CD4-positive, alpha-beta T cell (primary cell): ENCODE measurements around the gene SCARB1. TPM values are rescaled to one million over a fixed set of nuclear protein-coding genes. Genes with fewer than 3 reads are reported as not detected.

Source experiments
- ATAC-seq: fragments of 200-7000 bp; cut with Tn5 transposase; one replicate; pipeline ENCODE4 v1.10.0; 2022; ENCODE audit warnings: mild to moderate bottlenecking; ENCODE audit not compliant: poor library complexity
- CTCF ChIA-PET: fragments of 350-600 bp; sonication (Branson Sonifier 250); formaldehyde crosslinking; loops from one replicate; lab custom pipeline; 2021; ENCODE audit warnings: antibody characterized with exemption, inconsistent platforms; lab: Charles Lee
- POLR2A ChIA-PET: fragments of 350-600 bp; sonication (Branson Sonifier 250); formaldehyde crosslinking; loops from one replicate; lab custom pipeline; 2021; ENCODE audit warnings: antibody characterized with exemption, inconsistent platforms; lab: Charles Lee
- DNase-seq, 14 experiments: peaks; one replicate each; pipeline ENCODE4 v3.0.0-alpha.2; 2013 to 2020; ENCODE audit warnings: mixed read lengths in 2 of 14
- H3K27ac ChIP-seq, 2 donors: one replicate each; pipeline versions ENCODE4 v1.5.1 to v1.7.0; 2013; ENCODE audit warnings: low read length in 2 of 2, low read depth in 1 of 2, mild to moderate bottlenecking in 1 of 2
- H3K27me3 ChIP-seq, 2 experiments: 1 replicate in 1 of 2; 2 replicates in 1 of 2; pipeline versions ENCODE4 v1.6.1 to v1.7.0; 2013; ENCODE audit warnings: low read length in 2 of 2, control low read depth in 1 of 2, mild to moderate bottlenecking in 1 of 2, moderate library complexity in 1 of 2; ENCODE audit not compliant: insufficient read depth in 2 of 2, control insufficient read depth in 1 of 2
- H3K36me3 ChIP-seq: one replicate; pipeline ENCODE4 v1.6.1; 2013; ENCODE audit warnings: low read length, control low read depth; ENCODE audit not compliant: insufficient read depth
- H3K4me1 ChIP-seq: one replicate; pipeline ENCODE4 v1.6.1; 2013; ENCODE audit warnings: low read length, control low read depth; ENCODE audit not compliant: insufficient read depth
- H3K4me3 ChIP-seq: one replicate; pipeline ENCODE4 v1.5.1; 2013; ENCODE audit warnings: mild to moderate bottlenecking, low read length, moderate library complexity
- H3K9me3 ChIP-seq, 2 experiments: 1 replicate in 1 of 2; 2 replicates in 1 of 2; pipeline versions ENCODE4 v1.6.1 to v1.7.0; 2013; ENCODE audit warnings: low read length in 2 of 2, mild to moderate bottlenecking in 2 of 2, control low read depth in 1 of 2, moderate library complexity in 1 of 2; ENCODE audit not compliant: control insufficient read depth in 1 of 2, insufficient read depth in 1 of 2
- H3K27ac Mint-ChIP-seq: one replicate; pipeline ENCODE4 v1.8.0; 2020; ENCODE audit warnings: mixed read lengths
- H3K27me3 Mint-ChIP-seq: one replicate; pipeline ENCODE4 v1.8.0; 2021; ENCODE audit warnings: mixed read lengths
- H3K36me3 Mint-ChIP-seq: one replicate; pipeline ENCODE4 v1.8.0; 2021; ENCODE audit warnings: low read depth, mixed read lengths
- H3K4me1 Mint-ChIP-seq: one replicate; pipeline ENCODE4 v1.8.0; 2021; ENCODE audit warnings: low read depth, mixed read lengths
- H3K4me3 Mint-ChIP-seq: one replicate; pipeline ENCODE4 v1.8.0; 2020; ENCODE audit warnings: mild to moderate bottlenecking, mixed read lengths
- H3K9me3 Mint-ChIP-seq: one replicate; pipeline ENCODE4 v1.8.0; 2020; ENCODE audit warnings: mixed read lengths
- CTCF ChIP-seq: fragments of 200-600 bp; IDR thresholded peaks from one replicate; pipeline ENCODE4 v1.8.0; 2022; ENCODE audit warnings: antibody characterized with exemption, mild to moderate bottlenecking
- intact Hi-C, 2 experiments: fragments of 100-400 bp; cut with DNase I in 1 of 2; cut with micrococcal nuclease in 1 of 2; formaldehyde crosslinking; loops; one replicate each; pipeline versions ENCODE4 v1.15.1 to v1.9.0; 2023 to 2025; cut with DNase I, micrococcal nuclease
- total RNA-seq, 174 experiments: library from RNA in 2 of 174; stranded (reverse) in 2 of 174; gene quantifications; one replicate each; pipeline ENCODE4 v1.2.3 and lab custom pipeline; 2021 to 2026

The SCARB1 gene
- total RNA-seq, 2 experiments from 2014 or later: 2.3 to 3.7 TPM

- Histone ChIP-seq H3K4me1 (peaks cover 14% of the 10 kb centered on the region), H3K9me3 (peaks cover 0 to 19% of the 10 kb centered on the region in 2 experiments), H3K36me3 (no peaks in the 10 kb centered on the region), H3K27ac (no peak overlapping the region), H3K4me3 (no peak overlapping the region), H3K27me3 (no peaks in the 10 kb centered on the region)
- no peak for TF ChIP-seq CTCF
- ChIA-PET POLR2A (no interaction called here), CTCF (interaction anchor here (0.7 kb wide), 1 partner anchor 14 kb away, joined by 3 read pairs; no protein-coding TSS in a partner anchor)
- Mint-ChIP-seq H3K27me3 (peaks cover 8% of the 10 kb centered on the region), H3K36me3 (no peaks in the 10 kb centered on the region), H3K27ac (no peak overlapping the region), H3K4me1 (peaks cover 9% of the 10 kb centered on the region), H3K9me3 (no peaks in the 10 kb centered on the region), H3K4me3 (no peak overlapping the region)
- no peak for ATAC-seq
- intact Hi-C loops: no loop called here
- no peak for DNase-seq
Measured at GRCh38 chr12:124757329-124757728, 106.3 kb downstream of the SCARB1 start.

DNA sequence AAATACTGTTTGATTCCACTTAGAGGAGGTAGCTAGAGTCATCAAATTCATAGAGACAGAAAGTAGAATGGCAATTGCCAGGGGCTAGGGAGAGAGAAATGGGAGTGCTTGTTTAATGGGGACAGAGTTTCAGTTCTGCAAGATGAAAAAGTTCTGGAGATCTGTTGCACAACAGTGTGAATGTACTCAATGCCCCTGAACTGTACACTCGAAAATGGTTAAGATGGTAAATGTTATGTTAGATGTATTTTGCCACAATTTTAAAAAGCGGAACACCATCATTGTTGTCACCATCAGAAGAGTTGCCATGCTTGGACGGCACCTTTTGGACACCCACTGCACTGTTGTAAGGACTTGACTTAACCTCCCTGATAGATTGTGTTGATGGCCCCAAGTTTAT, 106.9 kb downstream of the SCARB1 start:
- Mint-ChIP-seq H3K36me3 (no peaks in the 10 kb centered on the region), H3K27me3 (peaks cover 8% of the 10 kb centered on the region), H3K4me1 (peaks cover 9% of the 10 kb centered on the region), H3K27ac (no peak overlapping the region), H3K4me3 (no peak overlapping the region), H3K9me3 (no peaks in the 10 kb centered on the region)
- H3K27ac ChIP-seq: no peak overlapping the region
- H3K27me3 ChIP-seq: no peaks in the 10 kb centered on the region
- H3K9me3 ChIP-seq: peaks cover 0 to 19% of the 10 kb centered on the region in 2 experiments
- ChIA-PET POLR2A (no interaction called here), CTCF (no interaction called here)
- intact Hi-C loops: no loop called here
- DNase-seq (no peak), ATAC-seq (no peak)
- TF ChIP-seq CTCF: no peak
- H3K4me1 ChIP-seq: peaks cover 14% of the 10 kb centered on the region
- H3K36me3 ChIP-seq: no peaks in the 10 kb centered on the region
- H3K4me3 ChIP-seq: no peak overlapping the region

DNA sequence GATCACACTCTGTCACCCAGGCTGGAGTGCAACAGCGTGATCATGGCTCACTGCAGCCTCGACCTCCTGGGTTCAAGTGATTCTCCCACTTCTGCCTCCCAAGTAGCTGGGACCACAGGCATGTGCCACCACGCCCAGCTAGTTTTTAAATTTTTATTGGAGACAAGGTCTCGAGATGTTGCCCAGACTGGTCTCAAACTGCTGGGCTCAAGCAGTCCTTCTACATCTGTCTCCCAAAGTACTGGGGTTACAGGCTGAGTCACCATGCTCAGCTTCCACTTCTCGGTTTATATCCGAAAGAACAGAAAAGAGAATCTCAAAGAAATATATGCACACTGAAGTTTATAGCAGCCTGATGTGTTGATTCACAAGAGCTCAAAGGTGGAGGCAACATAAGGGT, 107.5 kb downstream of the SCARB1 start:
- Histone ChIP-seq H3K9me3 (peaks cover 0 to 19% of the 10 kb centered on the region in 2 experiments), H3K4me1 (peaks cover 14% of the 10 kb centered on the region), H3K36me3 (no peaks in the 10 kb centered on the region), H3K27ac (no peak overlapping the region), H3K27me3 (peaks cover 0 to 2% of the 10 kb centered on the region in 2 experiments), H3K4me3 (no peak overlapping the region)
- no peak for TF ChIP-seq CTCF
- Mint-ChIP-seq H3K27ac (no peak overlapping the region), H3K4me3 (no peak overlapping the region), H3K4me1 (peaks cover 9% of the 10 kb centered on the region), H3K9me3 (no peaks in the 10 kb centered on the region), H3K27me3 (peaks cover 8% of the 10 kb centered on the region), H3K36me3 (no peaks in the 10 kb centered on the region)
- DNase-seq: no peak
- POLR2A ChIA-PET: no interaction called here
- intact Hi-C loops: no loop called here
- ATAC-seq: no peak
- CTCF ChIA-PET: no interaction called here
